Heart left ventricle (tissue), 13 donors: Measurements from ENCODE around the gene KIF2A.

Experiments used
- CTCF ChIP-seq, 12 donors: fragments of 200-600 bp; sonication (generic) in 4 of 12; IDR thresholded peaks; one replicate each; pipeline versions ENCODE4 v1.5.0 to v1.8.0; 2018 to 2022; ENCODE audit warnings: antibody characterized with exemption in 12 of 12, mild to moderate bottlenecking in 5 of 12
- POLR2A ChIP-seq, 2 donors: fragments of 450-650 bp; IDR thresholded peaks; one replicate each; pipeline ENCODE4 v1.6.1; 2017; ENCODE audit warnings: antibody characterized with exemption in 2 of 2, mild to moderate bottlenecking in 2 of 2, moderate library complexity in 2 of 2
- donor health status: ischemic (EF 13 %, LVEDD 7.1; RV severe dilation, severe dysfunction).
- donor health status: DM: no; HTN: yes; CAD: no.
- donor health status: DM: no; HTN: no; CAD: no.
- donor health status: ischemic (EF 25% LVEDD 6.9; RV normal size, moderate dysfunction).
- donor health status: ischemic (EF 25% LVEDD 5.7; RV mildly dilated, moderate dysfunction).
- donor health status: ischemic (EF 35%, LVEDD 5.7; RV mildly dilated, moderate dysfunction).
- donor health status: nonischemic (EF 11% LVEDD 7.7; RV severe dilation, severe dysfunction).
- donor health status: DM: yes; HTN: yes; CAD: no.
- donor health status: PGD.
- donor health status: ischemic (EF 29% LVEDD 5.4; RV normal size, mild dysfunction).
- donor health status: nonischemic (EF 23%, LVEDD 6.1; RV moderate dilation, normal function).

- TF ChIP-seq POLR2A (IDR thresholded peaks at IDR 0.05) (no peak), CTCF (IDR thresholded peaks at IDR 0.05) (no peak)
Measured at GRCh38 chr5:62418462-62419076, 112.6 kb downstream of the KIF2A start.
